GM18505 (cell line): ENCODE results near the gene SLC16A9.

Source experiments
- ATAC-seq: cut with Tn5 transposase; IDR thresholded peaks from one replicate; pipeline ENCODE4 v1.9.1; 2021; ENCODE audit not compliant: unreplicated experiment
- POLR2A ChIP-seq: IDR thresholded peaks from 4 replicates; pipeline ENCODE4 v1.6.1; 2011; ENCODE audit warnings: borderline replicate concordance; ENCODE audit not compliant: insufficient read depth, insufficient read length; ENCODE audit errors: extremely low read depth

SLC16A9 gene

GRCh38 chr10:59635502-59636290 lies 74.0 kb downstream of the SLC16A9 start:
- no peak for TF ChIP-seq POLR2A
- no peak for ATAC-seq

DNA sequence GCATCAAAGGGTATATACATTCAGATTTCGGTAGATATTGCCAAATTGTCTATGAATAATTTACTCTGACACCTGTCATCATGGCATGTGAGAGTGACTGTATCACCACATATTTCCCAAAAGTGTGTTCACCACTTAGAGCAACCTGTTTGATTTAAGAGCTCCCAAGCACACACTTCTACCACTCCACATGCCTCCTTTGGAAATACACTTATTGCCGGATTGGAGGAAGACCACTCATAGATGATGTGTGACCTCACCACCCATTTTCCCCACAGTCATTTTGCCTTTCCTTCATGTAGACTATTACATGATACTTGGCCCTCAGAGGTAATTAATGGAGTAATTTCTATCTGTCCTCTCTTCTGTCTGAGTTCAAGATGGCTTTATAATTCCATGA lies 75.5 kb downstream of the SLC16A9 start:
- no peak for ATAC-seq
- no peak for TF ChIP-seq POLR2A

GRCh38 chr10:59633063-59633462 lies 76.6 kb downstream of the SLC16A9 start:
- no peak for TF ChIP-seq POLR2A
- ATAC-seq, result no peak

DNA sequence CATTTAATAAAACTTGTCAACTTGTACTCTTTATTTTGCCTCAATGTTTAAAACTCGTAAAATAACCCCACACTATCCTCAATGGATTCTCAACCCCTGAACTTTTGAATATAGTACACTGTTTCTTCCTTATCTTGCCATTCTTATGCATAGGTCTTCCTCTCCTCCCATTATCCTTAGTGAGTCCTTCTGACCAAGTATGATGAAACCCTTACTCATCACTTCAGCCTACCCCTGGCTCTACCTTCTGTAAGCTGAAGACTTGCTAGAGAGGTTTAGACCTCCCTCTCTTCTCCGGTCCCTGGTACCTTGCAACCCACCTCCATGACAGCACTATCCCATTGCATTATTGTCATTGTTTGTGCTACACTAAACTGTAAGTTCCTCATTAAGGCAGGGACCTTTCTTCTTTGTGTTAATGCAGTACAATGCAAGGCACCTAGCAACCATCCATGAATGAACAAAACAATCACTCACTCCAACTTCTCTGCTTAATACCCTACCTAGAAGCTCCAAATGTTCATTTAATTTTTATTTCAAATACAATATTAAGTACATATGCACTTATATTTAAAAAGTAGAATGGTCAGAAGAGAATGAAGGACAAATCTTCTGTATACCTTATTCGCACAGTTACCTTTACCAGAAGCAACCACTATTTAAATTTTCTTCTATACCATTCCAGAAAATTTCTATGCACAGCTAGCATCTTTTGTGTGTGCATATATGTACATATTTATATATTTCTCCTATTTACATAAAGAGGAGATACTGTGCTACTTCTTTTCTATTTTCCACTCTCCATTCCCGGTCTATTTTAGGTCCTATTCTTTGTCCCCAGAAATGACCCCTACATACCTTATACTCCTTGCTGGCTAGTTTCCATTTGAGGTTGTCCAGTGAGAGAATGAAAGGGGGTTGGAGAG lies 77.5 kb downstream of the SLC16A9 start:
- no peak for TF ChIP-seq POLR2A
- no peak for ATAC-seq

DNA sequence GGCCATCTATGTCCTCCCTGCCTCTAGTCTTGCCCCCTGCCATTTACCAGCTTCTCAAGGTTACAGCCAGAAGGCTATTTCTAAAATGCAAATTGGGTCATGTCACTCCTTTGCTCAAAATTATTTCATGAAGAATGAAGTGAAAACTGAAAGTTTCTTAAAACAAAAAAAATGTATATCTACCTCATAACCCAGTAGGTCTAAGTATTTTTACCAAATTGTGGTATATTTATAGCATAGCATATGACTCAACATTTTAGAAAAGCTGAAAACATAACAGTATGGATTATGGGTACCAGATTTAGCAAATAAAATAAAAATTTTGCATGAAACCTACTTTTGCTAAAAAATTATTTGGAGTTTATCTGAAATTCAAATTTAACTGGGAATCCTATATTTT lies 78.4 kb downstream of the SLC16A9 start:
- no peak for ATAC-seq

GRCh38 chr10:59628965-59629364 lies 80.7 kb downstream of the SLC16A9 start:
- no peak for TF ChIP-seq POLR2A
- no peak for ATAC-seq

More for the DNA sequence above, 78.4 kb downstream of the SLC16A9 start:
- no peak for TF ChIP-seq POLR2A

- TF ChIP-seq POLR2A, result no peak
- ATAC-seq, result no peak
These were observed 81.2 kb downstream of the SLC16A9 start for GRCh38 chr10:59628456-59628855.

GRCh38 chr10:59627366-59628018 lies 82.2 kb downstream of the SLC16A9 start:
- no peak for ATAC-seq
- TF ChIP-seq POLR2A, result no peak

DNA sequence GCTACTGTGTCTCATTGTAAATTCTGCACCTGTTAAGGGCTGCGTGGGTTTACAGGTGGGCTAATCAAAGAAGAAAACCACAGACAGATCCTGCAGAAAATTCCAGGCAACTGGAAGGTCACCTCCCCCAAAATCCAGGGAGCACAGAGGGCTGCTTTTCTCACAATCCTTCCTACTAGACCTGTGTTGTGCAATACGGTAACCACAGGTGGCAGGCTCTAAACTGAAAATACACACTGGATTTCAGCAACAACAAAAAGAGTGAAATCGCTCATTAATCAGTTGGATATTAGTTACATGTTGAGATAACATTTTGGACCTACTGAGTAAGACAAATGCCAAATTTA lies 83.2 kb downstream of the SLC16A9 start:
- ATAC-seq, result no peak

DNA sequence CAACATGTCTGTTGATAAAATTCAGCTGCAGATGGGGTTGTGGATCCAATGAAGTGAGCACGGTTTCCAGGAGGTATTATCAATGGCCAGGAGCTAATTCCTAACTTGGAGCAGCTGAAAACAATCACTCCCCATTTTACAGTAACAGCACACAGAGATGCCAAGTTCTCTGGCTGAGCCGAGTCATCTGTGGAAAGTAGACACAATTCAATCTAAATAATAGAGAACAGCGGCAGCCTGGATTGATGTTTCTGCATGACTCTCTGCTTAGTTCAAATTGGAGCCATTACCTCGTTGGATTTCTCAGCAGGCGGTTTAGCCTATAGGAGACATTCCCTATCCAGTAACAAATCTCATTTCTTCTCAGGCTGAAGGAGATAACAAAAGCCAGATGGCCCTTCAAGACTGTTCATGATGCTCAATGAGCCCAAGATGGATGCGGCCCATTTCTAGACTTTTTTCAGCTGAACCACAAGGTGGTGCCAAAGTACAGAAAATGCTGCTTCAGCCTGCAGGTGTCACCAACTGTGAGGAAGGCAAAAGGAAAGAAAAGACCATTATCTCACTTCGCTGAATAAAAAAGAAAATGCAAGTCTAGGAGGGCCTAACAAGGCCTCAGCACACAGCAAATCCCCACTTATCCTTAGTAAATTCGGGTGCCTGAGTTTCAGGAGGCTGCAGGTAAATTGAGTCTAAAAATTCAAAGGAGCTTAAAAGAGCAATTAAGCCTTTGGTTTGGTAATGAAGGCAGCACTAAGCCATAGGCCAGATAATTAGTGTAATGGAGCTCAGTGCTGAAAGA lies 83.7 kb downstream of the SLC16A9 start:
- TF ChIP-seq POLR2A, result no peak
- peak; percentile 79 for ATAC-seq

More for the DNA sequence above, 83.2 kb downstream of the SLC16A9 start:
- TF ChIP-seq POLR2A, result no peak

DNA sequence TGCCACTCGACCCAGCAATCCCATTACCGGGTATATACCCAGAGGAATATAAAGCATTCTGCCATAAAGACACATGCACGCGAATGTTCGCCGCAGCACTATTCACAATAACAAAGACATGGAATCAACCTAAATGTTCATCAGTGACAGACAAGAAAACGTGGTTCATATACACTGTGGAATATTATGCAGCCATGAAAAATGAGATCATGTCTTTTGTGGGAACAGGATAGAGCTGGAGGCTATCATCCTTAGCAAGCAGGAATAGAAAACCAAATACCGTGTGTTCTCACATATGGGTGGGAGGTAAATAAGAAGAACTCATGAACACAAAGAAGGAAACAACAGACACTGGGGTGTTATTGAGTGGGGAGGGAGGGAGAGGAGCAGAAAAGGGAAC lies 84.7 kb downstream of the SLC16A9 start:
- no peak for TF ChIP-seq POLR2A
- ATAC-seq, result no peak

GRCh38 chr10:59624136-59624535 lies 85.5 kb downstream of the SLC16A9 start:
- no peak for ATAC-seq
- TF ChIP-seq POLR2A, result no peak
